HepG2 (cell line): ENCODE data around the gene MSI2. TPM values are rescaled to one million over a fixed set of nuclear protein-coding genes. Genes with fewer than 3 reads are reported as not detected.

Source experiments
- AHR ChIP-seq: IDR thresholded peaks from 2 replicates; pipeline ENCODE4 v1.6.1; 2018; ENCODE audit warnings: missing genetic modification reagents, missing compliant biosample characterization
- ELF3 ChIP-seq: IDR thresholded peaks from 2 replicates; pipeline ENCODE4 v1.6.1; 2016; ENCODE audit warnings: missing genetic modification reagents, missing compliant biosample characterization
- HNRNPH1 ChIP-seq: fragments of 200-400 bp; formaldehyde crosslinking; optimal IDR thresholded peaks from 2 replicates; pipeline ENCODE3; 2017; ENCODE audit warnings: mild to moderate bottlenecking, low read depth, low read length
- HOXA5 ChIP-seq: sonication (generic); formaldehyde crosslinking; IDR thresholded peaks from 2 replicates; pipeline ENCODE4 v1.4.0; 2020; ENCODE audit warnings: missing genetic modification reagents
- JDP2 ChIP-seq: sonication (generic); formaldehyde crosslinking; IDR thresholded peaks from 2 replicates; pipeline ENCODE4 v1.8.1; 2022; ENCODE audit warnings: missing genetic modification reagents, borderline replicate concordance
- NFE2L1 ChIP-seq: sonication (generic); formaldehyde crosslinking; IDR thresholded peaks from 2 replicates; pipeline ENCODE4 v1.4.0; 2020; ENCODE audit warnings: missing genetic modification reagents, mild to moderate bottlenecking, borderline replicate concordance
- ZFP36L1 ChIP-seq: sonication (generic); formaldehyde crosslinking; IDR thresholded peaks from 2 replicates; pipeline ENCODE4 v1.8.0; 2022; ENCODE audit warnings: mild to moderate bottlenecking, missing genetic modification reagents, moderate library complexity
- ZNF101 ChIP-seq: sonication (generic); formaldehyde crosslinking; IDR thresholded peaks from 2 replicates; pipeline ENCODE4 v1.4.0; 2020; ENCODE audit warnings: mild to moderate bottlenecking, low read depth, missing genetic modification reagents, borderline replicate concordance
- ZNF234 ChIP-seq: sonication (generic); formaldehyde crosslinking; conservative IDR thresholded peaks from 2 replicates; pipeline ENCODE4 v1.5.1; 2020; ENCODE audit warnings: mild to moderate bottlenecking, missing genetic modification reagents
- ZNF383 ChIP-seq: sonication (generic); formaldehyde crosslinking; IDR thresholded peaks from 2 replicates; pipeline ENCODE4 v1.4.0; 2020; ENCODE audit warnings: missing genetic modification reagents, mild to moderate bottlenecking, borderline replicate concordance
- ZNF674 ChIP-seq: sonication (generic); formaldehyde crosslinking; IDR thresholded peaks from 2 replicates; pipeline ENCODE4 v1.5.0; 2020; ENCODE audit warnings: low read depth, mild to moderate bottlenecking, missing genetic modification reagents
- ZNF83 ChIP-seq: sonication (generic); formaldehyde crosslinking; IDR thresholded peaks from 2 replicates; pipeline ENCODE4 v1.4.0; 2020; ENCODE audit warnings: missing genetic modification reagents, mild to moderate bottlenecking, borderline replicate concordance
- polyA plus RNA-seq, 8 experiments: library from polyadenylated mRNA; depleted of rRNA in 3 of 8; stranded (reverse) in 7 of 8; unstranded in 1 of 8; fragments of >200 nt; fragmentation: Illumina TruSeq in 4 of 8; extraction: Trizol in 4 of 8; gene quantifications; 2 replicates each; pipeline versions ENCODE4 v1.2.1 to v1.2.3, GENCODE V29; 2011 to 2016; ENCODE audit warnings: low read depth in 4 of 8, missing spikeins in 1 of 8, mixed read lengths in 1 of 8; ENCODE audit not compliant: insufficient read depth in 1 of 8
- total RNA-seq, 5 experiments: library from RNA; depleted of rRNA; stranded (reverse); fragments of >200 nt; fragmentation: Illumina TruSeq; extraction: Trizol; gene quantifications; 2 replicates each; pipeline ENCODE4 v1.2.3, GENCODE V29; 2016; ENCODE audit warnings: low read depth in 1 of 5
- TF ChIP-seq, protein P1 (sequence below): IDR thresholded peaks from 2 replicates; pipeline ENCODE4 v1.6.1; 2016; ENCODE audit warnings: missing genetic modification reagents, missing compliant biosample characterization
- TF ChIP-seq, protein P2 (sequence below): sonication (generic); formaldehyde crosslinking; IDR thresholded peaks from 2 replicates; pipeline ENCODE4 v1.5.1; 2020; ENCODE audit warnings: mild to moderate bottlenecking, missing genetic modification reagents, moderate library complexity
- TF ChIP-seq, protein P3 (sequence below): sonication (generic); formaldehyde crosslinking; IDR thresholded peaks from 2 replicates; pipeline ENCODE4 v1.4.0; 2020; ENCODE audit warnings: missing genetic modification reagents
- TF ChIP-seq, protein P4 (sequence below): sonication (generic); formaldehyde crosslinking; IDR thresholded peaks from 2 replicates; pipeline ENCODE4 v1.4.0; 2020; ENCODE audit warnings: missing genetic modification reagents, borderline replicate concordance
- TF ChIP-seq, protein P5 (sequence below): sonication (generic); formaldehyde crosslinking; IDR thresholded peaks from 2 replicates; pipeline ENCODE4 v1.8.1; 2023; ENCODE audit warnings: mild to moderate bottlenecking, inconsistent platforms, moderate library complexity, missing genetic modification reagents, borderline replicate concordance

Gene MSI2
- total and polyA plus RNA-seq, 2 of the 13 experiments (the other 11 are each of a cell fraction or from before 2014, with no cell fraction given), result 77.5 to 78.4 TPM

DNA sequence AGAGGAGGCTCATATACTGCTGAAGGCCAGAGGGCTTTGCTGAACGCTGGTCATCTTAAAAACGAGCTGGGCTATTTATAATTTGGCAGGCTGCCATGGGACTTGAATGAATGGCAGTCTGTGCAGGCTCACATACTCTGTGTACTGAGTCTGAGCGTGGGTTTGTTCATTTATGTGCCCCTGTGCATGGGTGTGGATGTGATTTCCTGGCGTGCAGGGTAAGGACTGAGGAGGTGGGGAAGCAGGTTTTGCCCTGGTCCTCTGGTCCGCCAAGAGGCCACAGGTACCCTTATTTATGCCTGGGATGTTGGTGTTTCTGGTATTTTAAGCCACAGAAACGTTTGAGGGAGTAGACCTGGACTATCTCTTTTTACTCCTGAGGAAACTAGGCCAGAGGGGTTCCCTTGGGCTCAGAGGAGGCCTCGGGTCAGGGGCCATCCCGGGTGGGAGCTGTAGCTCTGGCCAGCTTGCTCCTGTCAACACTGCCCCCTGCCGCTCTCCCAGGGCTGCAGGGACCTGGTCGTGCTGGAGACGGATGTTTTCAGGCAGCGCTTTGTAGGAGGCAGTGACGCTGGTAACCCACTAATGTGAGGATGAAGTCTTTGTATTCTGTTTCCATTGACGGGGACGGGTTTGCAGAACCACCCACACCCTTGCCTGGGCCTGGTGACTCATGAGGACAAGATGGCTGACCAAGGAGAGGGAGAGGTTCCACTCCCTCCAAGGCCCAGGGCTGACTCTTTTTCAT lies 184.4 kb downstream of the MSI2 start (continued):
- TF ChIP-seq ZNF83 (CRISPR knock-in tag), result no peak
- no peak for TF ChIP-seq ELF3 (CRISPR knock-in tag)
- TF ChIP-seq, protein P1, sequence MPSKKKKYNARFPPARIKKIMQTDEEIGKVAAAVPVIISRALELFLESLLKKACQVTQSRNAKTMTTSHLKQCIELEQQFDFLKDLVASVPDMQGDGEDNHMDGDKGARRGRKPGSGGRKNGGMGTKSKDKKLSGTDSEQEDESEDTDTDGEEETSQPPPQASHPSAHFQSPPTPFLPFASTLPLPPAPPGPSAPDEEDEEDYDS (CRISPR knock-in tag), result no peak
- no peak for TF ChIP-seq AHR (CRISPR knock-in tag)
- no peak for TF ChIP-seq ZNF383 (CRISPR knock-in tag)
- TF ChIP-seq ZNF674 (CRISPR knock-in tag), result no peak
- TF ChIP-seq, protein P2, sequence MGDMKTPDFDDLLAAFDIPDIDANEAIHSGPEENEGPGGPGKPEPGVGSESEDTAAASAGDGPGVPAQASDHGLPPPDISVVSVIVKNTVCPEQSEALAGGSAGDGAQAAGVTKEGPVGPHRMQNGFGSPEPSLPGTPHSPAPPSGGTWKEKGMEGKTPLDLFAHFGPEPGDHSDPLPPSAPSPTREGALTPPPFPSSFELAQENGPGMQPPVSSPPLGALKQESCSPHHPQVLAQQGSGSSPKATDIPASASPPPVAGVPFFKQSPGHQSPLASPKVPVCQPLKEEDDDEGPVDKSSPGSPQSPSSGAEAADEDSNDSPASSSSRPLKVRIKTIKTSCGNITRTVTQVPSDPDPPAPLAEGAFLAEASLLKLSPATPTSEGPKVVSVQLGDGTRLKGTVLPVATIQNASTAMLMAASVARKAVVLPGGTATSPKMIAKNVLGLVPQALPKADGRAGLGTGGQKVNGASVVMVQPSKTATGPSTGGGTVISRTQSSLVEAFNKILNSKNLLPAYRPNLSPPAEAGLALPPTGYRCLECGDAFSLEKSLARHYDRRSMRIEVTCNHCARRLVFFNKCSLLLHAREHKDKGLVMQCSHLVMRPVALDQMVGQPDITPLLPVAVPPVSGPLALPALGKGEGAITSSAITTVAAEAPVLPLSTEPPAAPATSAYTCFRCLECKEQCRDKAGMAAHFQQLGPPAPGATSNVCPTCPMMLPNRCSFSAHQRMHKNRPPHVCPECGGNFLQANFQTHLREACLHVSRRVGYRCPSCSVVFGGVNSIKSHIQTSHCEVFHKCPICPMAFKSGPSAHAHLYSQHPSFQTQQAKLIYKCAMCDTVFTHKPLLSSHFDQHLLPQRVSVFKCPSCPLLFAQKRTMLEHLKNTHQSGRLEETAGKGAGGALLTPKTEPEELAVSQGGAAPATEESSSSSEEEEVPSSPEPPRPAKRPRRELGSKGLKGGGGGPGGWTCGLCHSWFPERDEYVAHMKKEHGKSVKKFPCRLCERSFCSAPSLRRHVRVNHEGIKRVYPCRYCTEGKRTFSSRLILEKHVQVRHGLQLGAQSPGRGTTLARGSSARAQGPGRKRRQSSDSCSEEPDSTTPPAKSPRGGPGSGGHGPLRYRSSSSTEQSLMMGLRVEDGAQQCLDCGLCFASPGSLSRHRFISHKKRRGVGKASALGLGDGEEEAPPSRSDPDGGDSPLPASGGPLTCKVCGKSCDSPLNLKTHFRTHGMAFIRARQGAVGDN (CRISPR knock-in tag), result peak; percentile 73
- TF ChIP-seq, protein P3, sequence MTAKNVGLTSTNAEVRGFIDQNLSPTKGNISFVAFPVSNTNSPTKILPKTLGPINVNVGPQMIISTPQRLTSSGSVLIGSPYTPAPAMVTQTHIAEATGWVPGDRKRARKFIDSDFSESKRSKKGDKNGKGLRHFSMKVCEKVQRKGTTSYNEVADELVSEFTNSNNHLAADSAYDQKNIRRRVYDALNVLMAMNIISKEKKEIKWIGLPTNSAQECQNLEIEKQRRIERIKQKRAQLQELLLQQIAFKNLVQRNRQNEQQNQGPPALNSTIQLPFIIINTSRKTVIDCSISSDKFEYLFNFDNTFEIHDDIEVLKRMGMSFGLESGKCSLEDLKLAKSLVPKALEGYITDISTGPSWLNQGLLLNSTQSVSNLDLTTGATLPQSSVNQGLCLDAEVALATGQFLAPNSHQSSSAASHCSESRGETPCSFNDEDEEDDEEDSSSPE, result no peak
- TF ChIP-seq ZNF234 (CRISPR knock-in tag), result no peak
- TF ChIP-seq ZNF101 (CRISPR knock-in tag), result no peak
- no peak for TF ChIP-seq JDP2
- TF ChIP-seq, protein P4, sequence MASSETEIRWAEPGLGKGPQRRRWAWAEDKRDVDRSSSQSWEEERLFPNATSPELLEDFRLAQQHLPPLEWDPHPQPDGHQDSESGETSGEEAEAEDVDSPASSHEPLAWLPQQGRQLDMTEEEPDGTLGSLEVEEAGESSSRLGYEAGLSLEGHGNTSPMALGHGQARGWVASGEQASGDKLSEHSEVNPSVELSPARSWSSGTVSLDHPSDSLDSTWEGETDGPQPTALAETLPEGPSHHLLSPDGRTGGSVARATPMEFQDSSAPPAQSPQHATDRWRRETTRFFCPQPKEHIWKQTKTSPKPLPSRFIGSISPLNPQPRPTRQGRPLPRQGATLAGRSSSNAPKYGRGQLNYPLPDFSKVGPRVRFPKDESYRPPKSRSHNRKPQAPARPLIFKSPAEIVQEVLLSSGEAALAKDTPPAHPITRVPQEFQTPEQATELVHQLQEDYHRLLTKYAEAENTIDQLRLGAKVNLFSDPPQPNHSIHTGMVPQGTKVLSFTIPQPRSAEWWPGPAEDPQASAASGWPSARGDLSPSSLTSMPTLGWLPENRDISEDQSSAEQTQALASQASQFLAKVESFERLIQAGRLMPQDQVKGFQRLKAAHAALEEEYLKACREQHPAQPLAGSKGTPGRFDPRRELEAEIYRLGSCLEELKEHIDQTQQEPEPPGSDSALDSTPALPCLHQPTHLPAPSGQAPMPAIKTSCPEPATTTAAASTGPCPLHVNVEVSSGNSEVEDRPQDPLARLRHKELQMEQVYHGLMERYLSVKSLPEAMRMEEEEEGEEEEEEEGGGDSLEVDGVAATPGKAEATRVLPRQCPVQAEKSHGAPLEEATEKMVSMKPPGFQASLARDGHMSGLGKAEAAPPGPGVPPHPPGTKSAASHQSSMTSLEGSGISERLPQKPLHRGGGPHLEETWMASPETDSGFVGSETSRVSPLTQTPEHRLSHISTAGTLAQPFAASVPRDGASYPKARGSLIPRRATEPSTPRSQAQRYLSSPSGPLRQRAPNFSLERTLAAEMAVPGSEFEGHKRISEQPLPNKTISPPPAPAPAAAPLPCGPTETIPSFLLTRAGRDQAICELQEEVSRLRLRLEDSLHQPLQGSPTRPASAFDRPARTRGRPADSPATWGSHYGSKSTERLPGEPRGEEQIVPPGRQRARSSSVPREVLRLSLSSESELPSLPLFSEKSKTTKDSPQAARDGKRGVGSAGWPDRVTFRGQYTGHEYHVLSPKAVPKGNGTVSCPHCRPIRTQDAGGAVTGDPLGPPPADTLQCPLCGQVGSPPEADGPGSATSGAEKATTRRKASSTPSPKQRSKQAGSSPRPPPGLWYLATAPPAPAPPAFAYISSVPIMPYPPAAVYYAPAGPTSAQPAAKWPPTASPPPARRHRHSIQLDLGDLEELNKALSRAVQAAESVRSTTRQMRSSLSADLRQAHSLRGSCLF (CRISPR knock-in tag), result no peak
- TF ChIP-seq ZFP36L1, result no peak
- no peak for TF ChIP-seq NFE2L1
- TF ChIP-seq HOXA5 (CRISPR knock-in tag), result no peak
- TF ChIP-seq, protein P5, sequence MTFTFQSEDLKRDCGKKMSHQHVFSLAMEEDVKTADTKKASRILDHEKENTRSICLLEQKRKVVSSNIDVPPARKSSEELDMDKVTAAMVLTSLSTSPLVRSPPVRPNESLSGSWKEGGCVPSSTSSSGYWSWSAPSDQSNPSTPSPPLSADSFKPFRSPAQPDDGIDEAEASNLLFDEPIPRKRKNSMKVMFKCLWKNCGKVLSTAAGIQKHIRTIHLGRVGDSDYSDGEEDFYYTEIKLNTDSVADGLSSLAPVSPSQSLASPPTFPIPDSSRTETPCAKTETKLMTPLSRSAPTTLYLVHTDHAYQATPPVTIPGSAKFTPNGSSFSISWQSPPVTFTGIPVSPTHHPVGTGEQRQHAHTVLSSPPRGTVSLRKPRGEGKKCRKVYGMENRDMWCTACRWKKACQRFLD (CRISPR knock-in tag), result no peak
- no peak for TF ChIP-seq HNRNPH1
